ENCODE results near the gene SHROOM3.

- TF ChIP-seq SUZ12 (IDR thresholded peaks at IDR 0.05; ENCODE audit: extremely low read depth, insufficient read depth, insufficient read length) (no peak), ZNF274 (IDR thresholded peaks at IDR 0.05; ENCODE audit: low read depth, low read length) (no peak), YY1 (IDR thresholded peaks at IDR 0.05; ENCODE audit: insufficient read depth, insufficient read length) (no peak)
Measured at GRCh38 chr4:76545226-76545884, 110.3 kb downstream of the SHROOM3 start.

Measured in NT2/D1 (cell line).